Activated T-cell treated with anti-CD3 and anti-CD28 coated beads for 4 hours (primary cell): ENCODE results near the gene ABCA13.

Source experiments
- DNase-seq: peaks from one replicate; pipeline ENCODE4 v3.0.0-alpha.2; 2020

The ABCA13 gene

DNA sequence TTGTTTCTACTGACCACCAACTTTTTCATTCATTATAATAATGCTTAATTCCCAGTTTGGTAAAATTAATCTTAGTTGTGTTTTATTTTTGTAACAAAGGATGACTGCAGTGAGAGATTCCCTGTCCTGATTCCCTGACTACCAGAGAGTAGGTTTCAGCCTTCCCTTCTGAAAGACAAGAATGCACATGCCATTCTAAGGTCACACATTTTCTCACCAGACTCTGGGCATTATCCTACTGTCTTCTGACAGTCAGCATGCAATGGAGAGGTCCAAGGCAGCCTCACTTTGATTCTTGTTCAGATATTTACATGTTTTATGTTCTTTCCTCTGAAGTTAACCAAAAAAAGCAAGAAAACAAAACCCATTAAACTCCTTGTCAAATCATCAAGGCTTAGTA lies 380.4 kb downstream of the ABCA13 start:
- no peak for DNase-seq

DNA sequence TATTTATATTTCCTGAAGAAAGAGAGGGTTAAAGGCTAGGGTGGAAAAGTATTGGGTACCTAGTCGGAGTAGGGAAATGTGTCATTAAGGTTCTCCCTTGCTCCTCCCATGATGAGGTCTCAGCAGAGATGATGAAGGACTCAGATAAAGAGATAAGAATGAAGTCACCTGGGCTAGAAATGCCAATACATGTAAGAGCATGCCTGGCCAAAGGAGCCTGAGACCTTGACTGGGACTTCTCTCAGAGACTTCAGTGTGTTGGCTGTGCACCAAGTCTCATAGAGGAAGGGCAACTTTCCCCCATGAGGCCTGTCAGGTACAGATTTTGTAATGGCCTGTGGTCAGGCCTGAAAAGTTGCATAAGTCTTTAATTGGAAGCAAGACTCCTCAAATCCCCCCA lies 392.1 kb downstream of the ABCA13 start:
- DNase-seq, result no peak

DNA sequence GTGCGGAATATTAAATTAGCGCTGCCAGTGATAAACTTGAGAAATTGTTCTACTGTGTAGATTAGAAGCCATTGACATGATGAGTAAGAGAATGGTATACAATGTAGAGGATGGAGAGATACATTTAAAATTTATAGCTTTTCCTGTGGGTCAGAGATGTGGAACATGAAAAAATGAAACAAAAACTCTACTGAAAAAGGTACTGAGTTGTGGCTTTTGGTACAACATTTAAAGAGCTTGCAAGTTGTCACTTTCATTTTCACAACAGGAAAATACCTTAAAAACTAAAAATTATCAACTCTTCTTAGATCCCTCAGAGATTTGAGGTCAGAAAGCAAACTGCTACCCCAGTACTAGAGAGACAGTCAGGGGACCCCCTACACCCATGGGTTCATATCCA lies 404.3 kb downstream of the ABCA13 start:
- DNase-seq, result no peak

DNA sequence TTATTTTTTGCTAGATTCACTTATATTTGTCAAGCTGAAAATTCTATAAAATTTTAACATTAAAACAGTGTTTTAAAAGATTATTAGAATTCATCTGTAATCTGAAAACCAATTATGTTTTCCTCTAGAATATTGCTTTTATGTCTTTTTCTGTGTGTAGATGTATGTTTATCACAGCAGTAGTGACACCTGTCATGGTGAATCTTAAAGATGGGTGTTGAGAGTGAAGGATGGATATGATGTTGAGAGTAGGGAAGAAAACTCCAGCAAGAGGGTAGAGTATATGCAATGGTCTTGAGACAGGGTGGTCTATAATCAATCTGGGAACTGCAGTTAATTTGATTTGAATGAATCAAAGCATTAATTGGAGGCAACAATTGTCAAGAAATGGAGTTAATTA lies 416.2 kb downstream of the ABCA13 start:
- no peak for DNase-seq

DNA sequence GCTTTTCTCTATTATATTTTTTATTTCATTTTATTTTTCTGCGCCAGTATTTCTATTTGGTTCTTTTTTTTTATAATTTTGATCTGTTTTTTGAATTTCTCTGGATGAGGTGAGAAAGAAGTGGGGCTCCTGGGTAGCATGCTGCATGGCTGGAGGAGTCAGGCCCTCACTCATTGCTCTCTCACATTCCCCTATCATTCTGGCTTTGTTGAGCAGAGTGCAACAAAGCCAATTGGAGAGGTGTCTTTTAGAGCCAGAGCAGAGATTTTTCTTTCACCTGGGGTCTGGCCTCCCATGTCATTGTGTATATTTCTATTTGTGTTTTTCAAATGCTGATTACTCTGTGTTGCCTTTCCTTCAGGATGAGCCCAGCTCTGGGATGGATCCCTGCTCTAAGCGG lies 423.1 kb downstream of the ABCA13 start:
- no peak for DNase-seq

DNA sequence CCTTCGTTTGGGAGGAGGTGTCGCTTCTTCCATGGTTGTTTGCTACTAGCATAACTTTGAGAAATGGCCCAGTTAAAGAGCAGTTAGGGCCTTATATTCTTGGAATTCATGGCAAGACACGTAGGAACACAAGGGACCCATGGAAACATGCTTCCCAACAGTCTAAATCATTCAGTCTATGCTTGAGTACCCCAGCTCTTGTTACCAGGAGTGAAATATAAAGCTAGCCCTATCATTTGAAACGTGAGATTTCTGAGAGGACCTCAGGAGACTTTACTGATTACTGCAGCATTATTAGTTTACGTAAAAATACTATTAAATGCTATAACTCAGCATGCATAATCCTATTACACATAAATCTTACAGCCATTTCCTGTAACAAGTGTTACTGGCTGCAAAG lies 424.5 kb downstream of the ABCA13 start:
- DNase-seq, result no peak

DNA sequence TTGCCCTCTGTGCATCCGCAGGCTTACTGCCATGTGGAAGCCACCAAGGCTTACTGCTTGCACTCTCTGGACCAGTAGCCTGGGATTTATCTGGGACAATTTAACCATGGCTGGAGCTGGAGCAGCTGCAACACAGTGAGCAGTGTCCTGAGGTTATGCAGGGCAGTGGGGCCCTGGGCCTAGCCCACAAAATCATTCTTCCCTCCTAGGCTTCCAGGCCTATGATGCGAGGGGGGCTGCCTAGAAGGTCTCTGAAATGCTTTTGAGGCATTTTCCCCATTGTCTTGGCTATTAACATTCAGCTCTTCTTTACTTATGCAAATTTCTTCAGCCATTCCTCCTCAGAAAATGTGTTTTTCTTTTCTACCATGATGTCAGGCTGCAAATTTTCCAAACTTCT lies 439.4 kb downstream of the ABCA13 start:
- no peak for DNase-seq

DNA sequence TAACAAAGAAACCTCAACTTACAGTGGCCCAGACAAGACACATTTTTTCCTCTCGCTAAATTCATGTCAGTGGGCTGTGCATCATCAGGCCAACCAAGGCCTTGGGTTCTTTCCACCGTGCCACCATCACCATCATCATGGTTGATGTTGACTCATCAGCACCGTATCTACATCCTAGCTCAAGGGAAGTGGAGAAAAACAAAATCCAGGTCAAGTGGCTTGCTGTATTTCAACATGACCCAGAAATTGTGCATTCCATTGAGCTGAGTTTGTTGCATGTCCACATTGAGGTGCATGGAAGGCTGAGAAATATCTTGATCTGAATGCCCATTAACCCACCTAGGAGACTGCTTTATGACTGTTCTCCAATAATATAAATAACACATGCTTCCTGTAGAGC lies 440.7 kb downstream of the ABCA13 start:
- no peak for DNase-seq

DNA sequence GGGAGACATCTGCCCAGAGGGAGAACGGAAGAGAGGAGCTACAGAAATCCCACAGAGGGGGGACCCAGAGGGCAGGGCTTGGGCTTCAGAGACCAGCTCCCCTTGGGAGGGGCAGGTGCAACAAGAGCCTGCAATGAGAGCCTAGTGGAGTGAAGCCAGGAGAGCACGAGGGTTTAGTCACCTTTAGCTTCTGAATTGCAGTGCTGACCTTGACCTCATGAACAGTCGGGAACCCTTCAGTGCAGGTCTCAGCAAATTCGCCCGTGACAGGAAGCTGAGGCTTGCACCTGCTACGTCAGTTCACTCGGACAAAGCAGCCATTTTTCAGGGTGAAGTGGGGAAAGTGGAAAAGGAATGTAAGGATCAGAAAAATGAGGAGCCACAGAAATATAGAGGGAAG lies 446.2 kb downstream of the ABCA13 start:
- no peak for DNase-seq

DNA sequence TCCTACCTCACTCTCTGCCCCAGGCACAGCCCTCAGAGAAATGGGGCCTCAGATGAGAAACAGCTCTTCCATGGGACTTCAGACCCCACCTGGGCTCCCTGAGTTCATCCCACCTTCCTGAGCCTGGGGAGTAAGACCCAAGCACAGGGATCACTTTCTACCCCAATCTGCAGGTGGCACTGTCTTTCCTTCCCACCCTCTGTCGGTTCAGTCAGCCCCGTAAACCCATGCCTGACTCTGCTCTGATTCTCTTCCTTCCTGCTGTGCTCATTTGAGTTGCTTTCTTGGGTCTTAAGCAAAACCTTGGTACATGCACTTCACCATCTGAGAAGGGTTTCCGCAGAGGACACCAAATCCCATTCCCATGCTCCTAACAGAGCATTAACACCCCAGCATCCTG lies 446.7 kb downstream of the ABCA13 start:
- no peak for DNase-seq

DNA sequence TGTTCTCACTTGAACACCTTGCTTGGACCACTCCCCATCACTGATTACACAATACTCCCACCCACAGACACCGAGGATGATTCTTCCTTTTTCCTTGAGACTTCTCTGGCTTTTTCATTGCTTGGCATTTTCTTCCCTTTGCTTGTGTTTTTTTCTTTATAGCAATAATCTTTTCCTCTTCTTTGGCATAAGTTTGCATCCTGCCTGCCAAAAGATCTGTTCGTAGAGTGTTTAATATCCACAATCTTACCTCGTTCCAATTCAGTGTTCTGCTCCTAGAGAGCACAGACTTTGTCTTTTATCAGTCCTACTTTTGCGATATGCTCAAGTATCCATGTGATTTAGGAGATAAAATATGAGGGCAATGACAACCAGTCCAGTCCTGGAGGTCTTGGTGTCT lies 449.8 kb downstream of the ABCA13 start:
- no peak for DNase-seq

DNA sequence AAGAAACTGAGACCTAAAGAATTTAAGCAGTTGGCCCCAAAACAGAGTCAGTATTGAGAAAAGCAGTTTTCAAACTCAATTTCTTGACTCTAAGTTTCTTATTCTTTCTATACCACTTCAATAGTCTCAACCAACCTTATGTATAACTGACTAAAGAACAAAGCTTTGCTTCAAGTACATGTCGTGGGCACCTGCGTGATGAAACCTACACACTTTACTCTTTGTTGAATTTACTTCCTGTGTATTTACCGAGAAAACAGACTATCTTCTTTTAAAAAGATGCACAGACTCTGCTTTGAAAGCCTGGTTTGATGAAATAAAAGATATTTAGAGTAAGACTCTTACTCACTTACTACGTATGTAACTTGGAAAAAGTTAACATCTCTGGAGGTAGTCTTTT lies 455.9 kb downstream of the ABCA13 start:
- no peak for DNase-seq

DNA sequence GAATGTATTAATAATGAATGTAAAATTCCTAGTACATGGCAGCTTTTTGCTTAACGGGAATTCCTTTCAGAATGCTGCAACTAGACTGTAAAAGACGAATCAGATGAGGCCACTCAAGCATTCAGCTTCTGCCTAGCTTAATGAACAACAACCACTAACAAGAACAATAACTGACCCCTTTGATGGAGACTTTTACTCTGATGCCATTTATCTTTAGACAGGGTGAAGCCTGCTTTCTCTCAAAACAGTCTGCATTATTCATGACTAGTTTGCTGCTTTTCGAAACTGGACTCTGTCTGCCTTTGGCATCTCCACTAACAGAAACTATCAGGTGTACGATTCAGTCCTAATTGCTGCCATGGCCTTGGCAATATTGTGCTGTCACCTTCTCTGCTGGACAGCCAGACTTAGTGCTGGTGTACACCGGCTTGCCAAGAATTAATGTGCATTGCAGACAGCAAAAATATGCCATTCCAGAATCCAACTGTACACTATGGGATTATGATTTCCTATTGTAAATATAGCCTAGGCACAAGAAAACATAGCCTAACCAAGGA lies 457.6 kb downstream of the ABCA13 start:
- no peak for DNase-seq

DNA sequence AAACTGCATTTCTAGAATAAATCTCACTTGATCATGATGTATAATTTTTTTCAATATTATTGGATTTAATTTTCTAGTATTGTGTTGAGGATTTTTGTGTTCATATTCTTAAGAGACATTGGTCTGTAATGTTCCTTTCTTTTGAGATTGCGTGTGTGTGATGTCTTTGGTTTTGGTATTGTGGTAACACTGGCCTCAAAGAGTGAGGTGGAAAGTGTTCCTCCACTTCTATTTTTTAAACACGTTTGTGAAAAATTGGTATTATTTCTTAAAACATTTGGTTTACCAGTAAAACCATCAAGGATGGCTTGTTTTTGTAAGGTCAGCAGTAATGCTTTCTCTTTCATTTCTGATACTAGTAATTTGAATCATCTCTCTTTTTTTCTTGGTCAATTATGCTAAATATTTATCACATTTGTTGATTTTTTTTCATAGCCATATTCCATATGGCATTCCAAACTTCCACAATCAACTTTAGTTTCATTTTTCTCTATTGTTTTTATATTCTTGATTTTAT lies 462.9 kb downstream of the ABCA13 start:
- no peak for DNase-seq

DNA sequence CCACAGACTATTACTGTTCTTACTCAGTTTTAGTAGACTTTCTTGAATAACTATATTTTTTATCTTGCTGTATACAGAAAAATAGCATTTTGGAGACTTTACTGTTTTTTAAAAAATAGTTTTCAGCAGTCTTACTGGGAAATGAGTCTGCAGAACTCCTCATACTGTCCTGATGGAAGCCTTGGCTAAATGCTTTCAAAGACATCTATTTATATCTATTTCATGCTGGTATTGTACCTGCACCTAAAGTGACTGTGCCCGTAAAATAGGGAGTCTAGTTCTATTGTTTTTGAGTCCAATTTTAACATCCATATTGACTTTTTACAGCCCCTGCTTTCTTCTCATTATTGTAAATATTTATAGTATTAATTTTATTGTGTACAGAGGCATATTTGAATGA lies 464.5 kb downstream of the ABCA13 start:
- no peak for DNase-seq

DNA sequence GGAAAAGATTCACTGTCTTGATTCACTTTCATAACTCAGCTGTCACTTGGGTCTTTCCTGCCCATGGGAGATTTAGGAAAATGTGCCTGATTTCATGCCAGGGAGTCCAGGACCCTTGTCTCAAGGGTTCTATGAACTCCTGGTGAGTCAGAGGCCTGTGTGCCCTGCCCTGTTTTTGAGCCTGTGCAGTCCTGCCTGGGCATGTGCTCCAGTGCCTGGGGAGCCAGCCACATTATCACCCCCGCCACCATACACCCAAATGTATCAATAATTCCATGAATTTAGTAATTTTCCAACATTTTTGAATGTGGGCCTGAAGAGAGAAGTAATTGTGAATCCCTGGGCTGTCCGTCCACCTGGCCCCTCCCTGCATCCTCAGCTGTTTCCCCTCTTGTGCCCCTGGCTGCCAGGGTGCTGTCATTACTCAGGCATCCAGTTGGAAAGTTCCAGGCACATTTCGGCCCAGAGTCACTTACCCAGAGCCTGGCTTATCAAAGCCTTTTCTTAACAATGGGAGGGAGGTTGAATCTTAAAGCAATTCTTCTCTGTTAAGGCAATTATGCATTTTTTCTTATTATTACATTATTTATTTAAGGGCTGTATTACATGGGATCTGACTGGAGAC lies 465.2 kb downstream of the ABCA13 start:
- no peak for DNase-seq

DNA sequence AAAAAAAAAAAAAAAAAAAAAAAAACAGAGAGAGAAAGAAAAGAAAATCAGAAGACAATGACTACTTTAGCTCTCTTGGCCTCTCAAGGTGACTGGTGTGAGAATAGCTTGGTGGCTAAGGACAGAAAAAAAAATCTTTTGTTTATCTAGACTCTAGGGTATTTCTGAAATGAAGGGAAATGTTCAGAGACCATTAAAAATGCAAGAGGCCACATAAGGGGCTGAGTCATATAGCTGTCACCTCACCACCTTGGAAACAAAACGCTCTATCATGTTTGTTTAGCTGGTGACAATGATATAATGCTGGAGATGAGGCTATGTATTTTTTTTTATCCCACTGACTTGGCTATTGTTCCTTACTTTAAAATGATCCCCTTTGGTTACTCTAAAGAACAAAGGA lies 466.1 kb downstream of the ABCA13 start:
- no peak for DNase-seq

DNA sequence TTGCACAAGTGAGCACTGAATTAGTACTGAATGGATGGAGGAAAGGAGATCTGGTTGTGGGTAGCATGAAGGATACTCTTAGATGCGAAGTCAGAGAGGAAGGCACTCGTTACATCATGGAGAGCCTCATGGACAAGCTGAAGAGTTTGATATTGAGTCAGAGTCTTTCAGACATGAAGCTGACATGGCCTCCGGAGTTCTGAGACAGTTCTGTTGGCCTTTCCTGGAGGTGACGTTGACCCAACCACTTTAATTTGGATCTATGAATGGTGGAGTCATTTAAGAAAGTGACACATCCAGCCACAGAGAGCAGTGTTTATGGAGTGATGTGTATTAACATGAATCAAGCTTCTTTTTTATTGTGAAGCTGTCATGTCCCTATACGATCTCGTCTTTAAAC lies 466.8 kb downstream of the ABCA13 start:
- DNase-seq, result no peak

DNA sequence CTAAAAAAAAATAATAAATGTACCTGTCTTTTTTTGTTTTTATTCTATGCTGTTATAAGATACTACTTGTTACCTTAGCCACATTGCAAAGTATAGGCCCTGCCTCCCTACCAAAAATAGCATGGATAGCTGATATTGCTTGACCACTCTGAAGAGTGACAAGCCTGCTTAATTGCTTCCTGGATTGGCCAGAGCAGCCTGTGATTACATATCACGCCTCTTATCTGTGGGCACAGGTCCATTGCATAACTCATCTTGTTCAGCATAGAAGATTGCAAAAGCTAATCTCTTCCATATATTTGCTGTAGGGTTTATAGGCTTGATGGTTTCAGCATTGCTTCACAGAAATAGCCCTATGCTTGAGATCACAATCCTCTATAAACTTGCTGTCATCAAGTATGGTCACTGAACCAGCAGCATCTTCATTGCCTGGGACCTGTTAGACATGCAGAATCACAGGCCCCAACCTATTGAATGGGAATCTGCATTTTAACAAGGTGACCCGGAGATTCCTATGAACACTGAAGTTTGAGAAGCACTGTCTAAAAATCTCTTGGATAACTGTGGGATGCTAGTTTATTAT lies 472.3 kb downstream of the ABCA13 start:
- no peak for DNase-seq

DNA sequence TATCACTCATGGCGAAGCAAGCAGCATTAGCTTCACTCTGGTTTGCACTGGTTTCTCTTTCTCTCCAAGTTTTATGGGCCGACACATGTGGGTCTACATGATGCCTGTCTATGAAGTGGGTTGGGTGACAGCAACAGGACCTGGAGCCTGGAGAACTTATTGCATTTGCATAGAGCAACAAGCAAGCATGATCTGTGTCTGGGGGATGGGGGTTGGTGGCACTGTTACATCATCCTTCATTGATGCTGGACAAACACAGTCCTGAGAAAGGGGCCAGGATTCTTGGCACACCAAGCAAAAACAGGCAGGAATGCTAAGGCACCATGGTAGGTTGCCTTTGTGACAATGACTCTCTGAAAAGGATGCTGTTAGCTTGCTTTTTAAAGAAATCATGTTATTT lies 486.9 kb downstream of the ABCA13 start:
- DNase-seq, result no peak

DNA sequence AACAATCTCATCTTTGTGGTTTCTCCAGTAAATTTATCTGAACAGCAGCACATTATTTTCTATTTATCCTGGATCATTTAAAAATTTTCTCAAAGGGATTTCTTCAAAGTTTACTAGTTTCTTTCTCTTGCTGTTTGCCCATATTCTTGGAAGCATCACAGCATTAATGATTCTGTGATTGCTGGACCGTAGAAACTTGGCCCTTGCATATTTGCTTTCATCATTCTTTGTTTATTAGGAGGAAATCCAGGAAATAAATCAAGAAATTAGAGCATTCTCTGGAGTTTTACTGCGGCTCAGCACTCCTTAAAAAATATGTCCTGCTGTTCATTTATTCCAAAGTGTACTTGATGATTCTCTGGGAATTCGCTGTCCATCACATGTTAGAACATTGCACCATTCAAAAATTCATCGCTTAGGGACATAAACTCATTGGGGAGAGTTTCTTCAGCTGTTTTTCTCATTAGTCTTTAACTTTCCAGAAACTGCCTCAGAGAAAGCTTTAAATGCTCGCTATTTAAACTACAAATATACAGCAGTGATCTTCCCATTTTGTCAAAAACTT lies 489.1 kb downstream of the ABCA13 start:
- no peak for DNase-seq

DNA sequence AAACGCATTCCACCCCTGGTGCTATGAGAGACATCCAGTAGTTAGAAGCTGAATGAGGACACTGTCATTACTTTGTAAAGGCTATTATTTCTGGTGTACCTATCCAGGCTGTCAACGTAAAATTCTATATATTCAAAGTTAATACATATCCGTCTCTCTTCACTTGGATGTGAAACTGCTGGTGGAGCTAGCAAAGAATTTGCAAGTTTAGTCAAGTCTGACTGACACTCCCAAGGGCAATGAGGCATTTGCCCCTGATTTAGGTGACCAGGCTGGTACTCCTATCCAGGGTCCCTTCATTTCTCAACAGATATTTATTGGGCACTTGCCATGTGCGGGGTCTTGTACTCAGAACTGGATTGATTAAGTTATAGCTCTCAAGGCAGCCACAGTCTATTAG lies 493.0 kb downstream of the ABCA13 start:
- DNase-seq, result no peak

DNA sequence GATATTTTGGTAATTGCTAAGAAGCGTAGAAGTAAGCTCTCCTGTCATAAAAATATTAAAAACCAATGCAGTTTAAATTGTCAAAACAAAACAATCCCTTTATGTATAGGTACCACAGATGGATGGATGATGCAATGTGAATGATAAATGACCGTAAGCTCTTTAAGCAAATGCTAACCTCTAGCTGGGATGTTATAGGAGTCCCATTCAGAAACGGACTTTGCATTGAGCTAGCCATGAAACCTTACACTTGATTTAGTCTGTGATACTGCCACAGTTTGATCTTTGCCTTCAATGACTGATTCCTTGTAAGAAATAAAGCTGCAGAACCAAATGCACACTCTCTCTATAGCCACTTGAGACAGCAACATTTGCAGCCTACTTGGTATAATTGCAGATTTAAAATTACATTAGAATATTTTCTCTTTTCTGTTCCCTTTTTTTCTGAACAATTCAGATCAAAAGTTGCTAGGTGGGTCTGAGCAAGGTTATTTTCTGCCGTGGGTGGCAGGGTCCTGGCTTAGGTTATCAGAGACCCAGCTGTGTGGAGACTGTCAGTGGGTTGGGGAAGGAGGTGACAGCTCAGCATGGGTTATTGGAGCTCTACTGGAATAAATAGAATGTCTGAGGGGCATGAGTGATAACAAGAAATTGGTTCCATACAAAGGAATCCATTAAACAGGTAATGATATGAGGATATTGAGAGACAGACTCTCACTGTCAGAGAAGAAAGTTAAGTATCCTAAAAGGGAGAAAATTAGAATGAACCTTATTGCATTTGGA lies 494.3 kb downstream of the ABCA13 start:
- DNase-seq, result no peak

DNA sequence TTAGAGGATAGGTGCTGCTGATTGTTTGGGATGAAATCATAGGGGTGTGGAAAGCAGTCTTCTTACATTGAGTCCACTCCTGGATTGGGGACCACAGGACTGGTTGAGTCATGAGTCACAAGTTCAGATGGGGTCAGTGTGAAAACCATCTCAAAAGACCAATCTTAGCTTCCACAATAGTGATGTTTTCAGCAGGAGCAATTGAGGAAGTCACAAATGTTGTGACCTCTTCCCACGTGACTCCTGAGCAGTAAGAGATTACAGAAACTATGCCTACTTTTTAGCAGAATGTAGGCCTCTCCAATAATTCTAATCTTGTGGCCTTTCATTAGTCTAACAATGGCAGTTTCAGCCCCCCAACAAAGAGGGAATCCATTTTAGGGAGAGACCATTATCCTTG lies 496.1 kb downstream of the ABCA13 start:
- no peak for DNase-seq
